Kidney epithelial cell (primary cell): ENCODE data around the gene FRMPD2. TPM values are rescaled to one million over a fixed set of nuclear protein-coding genes. Genes with fewer than 3 reads are reported as not detected.

Experiments used
- DNase-seq: peaks from one replicate; pipeline ENCODE4 v3.0.0-alpha.2; 2010; ENCODE audit warnings: low read depth
- H3K27me3 ChIP-seq: 2 replicates; pipeline ENCODE4 v1.6.0; 2011; ENCODE audit warnings: low read length; ENCODE audit not compliant: control insufficient read depth, insufficient read depth
- H3K36me3 ChIP-seq: 2 replicates; pipeline ENCODE4 v1.5.1; 2011; ENCODE audit warnings: low read length; ENCODE audit not compliant: control insufficient read depth, insufficient read depth
- H3K4me3 ChIP-seq: 2 replicates; pipeline ENCODE4 v1.5.1; 2011; ENCODE audit warnings: low read depth, mild to moderate bottlenecking, control low read depth, low read length
- CTCF ChIP-seq: IDR thresholded peaks from 2 replicates; pipeline ENCODE4 v1.5.1; 2011; ENCODE audit warnings: mild to moderate bottlenecking, moderate library complexity, low read length, control low read depth, inconsistent platforms; ENCODE audit not compliant: insufficient read depth, poor library complexity, severe bottlenecking
- total RNA-seq: library from RNA; depleted of rRNA; stranded (reverse); fragments of >200 nt; gene quantifications from 2 replicates; pipeline ENCODE4 v1.2.3, GENCODE V29; 2015

Gene FRMPD2
- total RNA-seq, 1 donor from 2014 or later, result 0.42 TPM

- TF ChIP-seq CTCF, result no peak
- Histone ChIP-seq H3K4me3 (no peak overlapping the region), H3K36me3 (no peaks in the 10 kb centered on the region), H3K27me3 (peaks cover 6% of the 10 kb centered on the region)
- no peak for DNase-seq
These were observed 35.5 kb downstream of the FRMPD2 start for GRCh38 chr10:48238826-48239520.

- no peak overlapping the region for H3K4me3 ChIP-seq
- no peak for DNase-seq
- TF ChIP-seq CTCF, result no peak
- H3K36me3 ChIP-seq, result no peaks in the 10 kb centered on the region
- H3K27me3 ChIP-seq, result peaks cover 6% of the 10 kb centered on the region
These were observed 36.9 kb downstream of the FRMPD2 start for GRCh38 chr10:48237259-48238250.

GRCh38 chr10:48236199-48236621 is 38.3 kb downstream of the FRMPD2 start:
- no peak overlapping the region for H3K4me3 ChIP-seq
- no peaks in the 10 kb centered on the region for H3K36me3 ChIP-seq
- H3K27me3 ChIP-seq, result peaks cover 6% of the 10 kb centered on the region
- TF ChIP-seq CTCF, result no peak
- no peak for DNase-seq

GRCh38 chr10:48235501-48235900 is 39.0 kb downstream of the FRMPD2 start:
- peaks cover 4% of the 10 kb centered on the region for H3K27me3 ChIP-seq
- no peak overlapping the region for H3K4me3 ChIP-seq
- no peak for DNase-seq
- no peaks in the 10 kb centered on the region for H3K36me3 ChIP-seq
- no peak for TF ChIP-seq CTCF

GRCh38 chr10:48234787-48235186 is 39.7 kb downstream of the FRMPD2 start:
- H3K36me3 ChIP-seq, result no peaks in the 10 kb centered on the region
- no peak for DNase-seq
- H3K27me3 ChIP-seq, result peaks cover 4% of the 10 kb centered on the region
- no peak for TF ChIP-seq CTCF
- H3K4me3 ChIP-seq, result no peak overlapping the region
